PC-3 (cell line): ENCODE data around the gene MACROD2.

Experiments
- CTCF ChIP-seq: fragments of 300-600 bp; sonication (generic); conservative IDR thresholded peaks from 2 replicates; pipeline ENCODE4 v1.5.1; 2017; ENCODE audit warnings: antibody characterized with exemption, low read depth, mild to moderate bottlenecking, low read length
- EZH2 ChIP-seq: fragments of 300-600 bp; sonication (generic); IDR thresholded peaks from one replicate; pipeline ENCODE4 v1.6.1; 2017; ENCODE audit warnings: antibody characterized with exemption, mild to moderate bottlenecking, low read length; ENCODE audit not compliant: unreplicated experiment

DNA sequence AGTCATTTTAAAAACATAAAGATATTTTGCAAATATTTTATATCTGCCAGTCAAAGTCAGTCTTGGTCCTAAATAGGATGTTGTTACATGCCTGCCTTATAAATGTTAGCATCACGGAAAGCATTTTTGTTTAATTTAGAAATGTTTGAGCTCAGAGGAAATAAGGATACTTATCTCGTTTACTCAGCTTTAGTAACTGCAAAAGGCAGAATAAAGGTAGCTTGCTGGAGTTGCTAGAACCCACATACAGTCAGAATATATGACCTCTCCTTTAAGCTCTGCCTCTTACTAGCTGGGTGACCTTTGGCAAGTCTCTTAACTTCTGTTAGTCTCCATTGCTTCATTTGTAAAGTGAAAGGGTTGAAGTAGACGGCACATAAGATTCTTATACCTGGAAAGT lies 1710.7 kb downstream of the MACROD2 start:
- TF ChIP-seq EZH2 (no peak), CTCF (no peak)
